HepG2 (cell line): Measurements from ENCODE around the gene DDAH1. TPM values are rescaled to one million over a fixed set of nuclear protein-coding genes. Genes with fewer than 3 reads are reported as not detected.

Source experiments
- ARID5B ChIP-seq: IDR thresholded peaks from 2 replicates; pipeline ENCODE4 v1.4.0; 2020; ENCODE audit warnings: mild to moderate bottlenecking, missing genetic modification reagents
- CCDC6 ChIP-seq: sonication (generic); formaldehyde crosslinking; IDR thresholded peaks from 2 replicates; pipeline ENCODE4 v1.8.1; 2022; ENCODE audit warnings: mild to moderate bottlenecking, missing genetic modification reagents, moderate library complexity
- HMG20B ChIP-seq: conservative IDR thresholded peaks from 2 replicates; pipeline ENCODE4 v1.6.1; 2016; ENCODE audit warnings: missing genetic modification reagents, missing compliant biosample characterization
- JDP2 ChIP-seq: sonication (generic); formaldehyde crosslinking; IDR thresholded peaks from 2 replicates; pipeline ENCODE4 v1.8.1; 2022; ENCODE audit warnings: missing genetic modification reagents, borderline replicate concordance
- KLF13 ChIP-seq: sonication (generic); formaldehyde crosslinking; IDR thresholded peaks from 2 replicates; pipeline ENCODE4 v1.4.0; 2020; ENCODE audit warnings: mild to moderate bottlenecking, missing genetic modification reagents
- KLF16 ChIP-seq, 2 experiments: sonication (generic) in 1 of 2; formaldehyde crosslinking in 1 of 2; IDR thresholded peaks; 2 replicates each; pipeline versions ENCODE4 v1.6.1 to v1.8.0; 2016 to 2023; ENCODE audit warnings: missing genetic modification reagents in 2 of 2, missing compliant biosample characterization in 1 of 2
- MED8 ChIP-seq: sonication (generic); formaldehyde crosslinking; IDR thresholded peaks from 2 replicates; pipeline ENCODE4 v1.8.1; 2023; ENCODE audit warnings: mild to moderate bottlenecking, missing genetic modification reagents; ENCODE audit not compliant: insufficient replicate concordance
- PHF21A ChIP-seq: sonication (generic); formaldehyde crosslinking; IDR thresholded peaks from 2 replicates; pipeline ENCODE4 v1.5.0; 2020; ENCODE audit warnings: mild to moderate bottlenecking, missing genetic modification reagents
- PLSCR1 ChIP-seq: sonication (generic); formaldehyde crosslinking; IDR thresholded peaks from 2 replicates; pipeline ENCODE4 v1.5.0; 2020; ENCODE audit warnings: missing genetic modification reagents, mild to moderate bottlenecking, borderline replicate concordance
- RAD21 ChIP-seq: fragments of 450-650 bp; formaldehyde crosslinking; IDR thresholded peaks from 2 replicates; pipeline ENCODE4 v1.5.0; 2020; ENCODE audit warnings: mild to moderate bottlenecking
- SRY ChIP-seq: sonication (generic); formaldehyde crosslinking; IDR thresholded peaks from 2 replicates; pipeline ENCODE4 v1.8.0; 2022; ENCODE audit warnings: mild to moderate bottlenecking, missing genetic modification reagents
- SSRP1 ChIP-seq: IDR thresholded peaks from 2 replicates; pipeline ENCODE4 v1.6.1; 2016; ENCODE audit warnings: control low read depth
- ZEB1 ChIP-seq: IDR thresholded peaks from 2 replicates; pipeline ENCODE4 v1.6.1; 2012; ENCODE audit warnings: mild to moderate bottlenecking, low read depth, inconsistent platforms; ENCODE audit not compliant: insufficient replicate concordance
- ZNF510 ChIP-seq: sonication (generic); formaldehyde crosslinking; IDR thresholded peaks from 2 replicates; pipeline ENCODE4 v1.4.0; 2020; ENCODE audit warnings: low read depth, mild to moderate bottlenecking, missing genetic modification reagents
- ZNF574 ChIP-seq: sonication (generic); formaldehyde crosslinking; IDR thresholded peaks from 2 replicates; pipeline ENCODE4 v1.4.0; 2020; ENCODE audit warnings: missing genetic modification reagents
- ZNF775 ChIP-seq: sonication (generic); formaldehyde crosslinking; IDR thresholded peaks from 2 replicates; pipeline ENCODE4 v1.4.0; 2020; ENCODE audit warnings: missing genetic modification reagents, mild to moderate bottlenecking, moderate library complexity, borderline replicate concordance
- ZSCAN25 ChIP-seq: sonication (generic); formaldehyde crosslinking; IDR thresholded peaks from 2 replicates; pipeline ENCODE4 v1.8.0; 2022; ENCODE audit warnings: mild to moderate bottlenecking, missing genetic modification reagents
- polyA plus RNA-seq, 8 experiments: library from polyadenylated mRNA; depleted of rRNA in 3 of 8; stranded (reverse) in 7 of 8; unstranded in 1 of 8; fragments of >200 nt; fragmentation: Illumina TruSeq in 4 of 8; extraction: Trizol in 4 of 8; gene quantifications; 2 replicates each; pipeline versions ENCODE4 v1.2.1 to v1.2.3, GENCODE V29; 2011 to 2016; ENCODE audit warnings: low read depth in 4 of 8, missing spikeins in 1 of 8, mixed read lengths in 1 of 8; ENCODE audit not compliant: insufficient read depth in 1 of 8
- total RNA-seq, 5 experiments: library from RNA; depleted of rRNA; stranded (reverse); fragments of >200 nt; fragmentation: Illumina TruSeq; extraction: Trizol; gene quantifications; 2 replicates each; pipeline ENCODE4 v1.2.3, GENCODE V29; 2016; ENCODE audit warnings: low read depth in 1 of 5
- TF ChIP-seq, protein P1 (sequence below): IDR thresholded peaks from 2 replicates; pipeline ENCODE4 v1.6.1; 2016; ENCODE audit warnings: missing compliant biosample characterization, missing genetic modification reagents, borderline replicate concordance
- TF ChIP-seq, protein P2 (sequence below): sonication (generic); formaldehyde crosslinking; IDR thresholded peaks from 2 replicates; pipeline ENCODE4 v1.5.1; 2020; ENCODE audit warnings: missing genetic modification reagents, mild to moderate bottlenecking, borderline replicate concordance

The DDAH1 gene
- total and polyA plus RNA-seq, 2 of the 13 experiments (the other 11 are each of a cell fraction or from before 2014, with no cell fraction given): 39.7 to 64.4 TPM

GRCh38 chr1:85465099-85465785, at the start of gene DDAH1 (continued):
- TF ChIP-seq, protein P1, sequence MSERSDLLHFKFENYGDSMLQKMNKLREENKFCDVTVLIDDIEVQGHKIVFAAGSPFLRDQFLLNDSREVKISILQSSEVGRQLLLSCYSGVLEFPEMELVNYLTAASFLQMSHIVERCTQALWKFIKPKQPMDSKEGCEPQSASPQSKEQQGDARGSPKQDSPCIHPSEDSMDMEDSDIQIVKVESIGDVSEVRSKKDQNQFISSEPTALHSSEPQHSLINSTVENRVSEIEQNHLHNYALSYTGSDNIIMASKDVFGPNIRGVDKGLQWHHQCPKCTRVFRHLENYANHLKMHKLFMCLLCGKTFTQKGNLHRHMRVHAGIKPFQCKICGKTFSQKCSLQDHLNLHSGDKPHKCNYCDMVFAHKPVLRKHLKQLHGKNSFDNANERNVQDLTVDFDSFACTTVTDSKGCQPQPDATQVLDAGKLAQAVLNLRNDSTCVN (CRISPR knock-in tag): no peak
- no peak for TF ChIP-seq SSRP1 (CRISPR knock-in tag)
- TF ChIP-seq SRY (CRISPR knock-in tag): no peak
- TF ChIP-seq KLF13 (CRISPR knock-in tag): no peak
- TF ChIP-seq MED8 (CRISPR knock-in tag): no peak
- peak; percentile 52; the same call in 1 of the 2 replicates for TF ChIP-seq PHF21A (CRISPR knock-in tag)
- no peak for TF ChIP-seq ZSCAN25 (CRISPR knock-in tag)
- TF ChIP-seq CCDC6 (CRISPR knock-in tag): no peak; the same call in none of the 2 replicates
- TF ChIP-seq HMG20B: no peak
- no peak for TF ChIP-seq ZNF510 (CRISPR knock-in tag)
- TF ChIP-seq ZEB1: peak; percentile 94
- peak; percentile 46; the same call in 1 of the 2 replicates for TF ChIP-seq RAD21 (CRISPR knock-in tag)
- no peak for TF ChIP-seq JDP2 (CRISPR knock-in tag)
- TF ChIP-seq, protein P2, sequence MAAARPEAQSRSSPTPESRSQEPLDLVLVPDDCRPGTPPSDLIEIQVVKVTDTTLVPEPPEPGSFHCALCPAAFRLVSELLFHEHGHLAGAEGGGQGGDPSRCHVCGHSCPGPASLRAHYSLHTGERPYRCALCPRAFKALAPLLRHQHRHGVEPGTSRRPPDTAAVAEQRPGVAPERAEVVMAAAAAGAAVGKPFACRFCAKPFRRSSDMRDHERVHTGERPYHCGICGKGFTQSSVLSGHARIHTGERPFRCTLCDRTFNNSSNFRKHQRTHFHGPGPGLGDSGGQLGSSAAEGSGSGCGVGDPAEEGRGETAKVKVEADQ (CRISPR knock-in tag): no peak; the same call in 1 of the 2 replicates
- no peak; the same call in 1 of the 2 replicates for TF ChIP-seq ZNF574
- TF ChIP-seq PLSCR1: no peak
- TF ChIP-seq ARID5B (CRISPR knock-in tag): no peak
- no peak for TF ChIP-seq ZNF775
- no peak for TF ChIP-seq KLF16 (CRISPR knock-in tag; IDR thresholded peaks at IDR 0.05)
